ENCODE measurements around the gene ANKRD1.

Gene ANKRD1

DNA sequence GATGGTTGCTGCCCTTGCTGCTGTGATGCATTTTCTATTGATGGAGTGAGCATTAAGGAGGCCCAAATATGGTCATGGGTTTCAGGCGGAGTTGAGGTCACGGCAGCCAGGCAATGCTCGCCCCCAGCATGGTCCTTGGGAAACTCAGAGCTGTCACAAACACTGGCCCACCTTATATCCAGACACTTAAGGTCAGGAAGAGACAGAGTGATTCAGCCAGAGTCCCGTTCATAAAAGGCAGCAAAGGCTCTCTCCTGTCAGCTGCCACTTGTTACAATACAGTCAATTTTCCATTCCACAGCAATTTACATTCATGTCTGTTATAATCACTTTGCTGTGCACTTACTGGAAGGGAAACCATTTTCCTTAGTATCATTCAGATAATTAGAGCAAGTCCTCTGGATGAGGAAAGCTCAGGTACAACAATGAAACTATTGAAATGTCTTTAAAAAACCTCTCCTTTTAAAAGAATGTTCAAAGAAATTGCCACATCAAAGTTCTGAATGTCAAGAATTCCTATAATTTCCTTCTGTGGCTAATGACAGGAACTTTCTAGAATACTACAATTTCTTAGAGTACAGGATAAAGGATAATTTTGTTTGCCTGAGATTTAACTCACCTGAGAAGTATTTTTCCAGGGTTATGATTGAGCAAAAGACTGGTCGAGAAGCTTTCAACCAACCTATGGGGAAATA, 14.8 kb upstream of the ANKRD1 start:
- DNase-seq, result no peak

DNA sequence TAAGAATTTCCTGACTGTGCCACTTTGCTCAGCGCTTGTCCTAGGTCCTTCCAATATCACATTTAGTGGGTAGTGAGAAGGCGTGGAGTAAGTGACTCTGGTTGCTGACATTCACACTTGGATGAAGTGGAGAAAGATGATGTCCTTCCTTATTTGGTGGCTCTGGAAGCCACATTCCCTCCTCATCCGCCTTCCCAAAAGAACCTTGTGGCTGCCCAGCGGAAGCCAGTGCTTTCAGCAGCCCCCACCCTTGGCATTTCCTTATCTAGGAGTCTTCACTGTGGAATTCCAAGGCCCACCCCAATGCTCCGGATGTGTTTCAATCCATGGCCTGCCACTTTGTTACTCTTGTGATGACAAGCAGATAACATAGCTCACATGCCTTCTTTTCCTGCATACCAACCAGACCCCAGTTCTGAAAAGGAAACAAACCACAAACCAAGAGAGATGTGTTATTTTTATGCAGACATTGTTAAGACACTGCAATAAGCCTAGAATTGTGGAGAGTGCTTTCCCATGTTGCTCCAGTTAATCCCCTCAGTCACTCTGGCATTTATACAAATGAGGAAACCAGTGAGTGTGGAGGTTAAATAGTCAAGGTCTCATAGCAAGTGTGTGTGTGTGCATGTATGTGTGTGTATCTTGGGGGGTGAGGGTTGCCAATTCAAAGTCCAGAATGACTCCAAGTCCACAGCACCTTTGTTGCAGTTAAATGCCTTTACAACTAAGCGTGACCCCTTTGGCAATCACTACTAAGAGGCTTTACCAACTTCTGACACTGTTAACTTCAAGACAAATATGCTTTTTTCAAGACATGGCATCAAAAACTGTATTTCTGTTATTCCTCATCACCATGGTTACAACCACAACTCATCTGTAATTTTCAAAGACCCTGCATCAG, 10.3 kb upstream of the ANKRD1 start:
- no peak for DNase-seq

- no peak for DNase-seq
Observed at GRCh38 chr10:90930070-90930837, 9.4 kb upstream of the ANKRD1 start.

DNA sequence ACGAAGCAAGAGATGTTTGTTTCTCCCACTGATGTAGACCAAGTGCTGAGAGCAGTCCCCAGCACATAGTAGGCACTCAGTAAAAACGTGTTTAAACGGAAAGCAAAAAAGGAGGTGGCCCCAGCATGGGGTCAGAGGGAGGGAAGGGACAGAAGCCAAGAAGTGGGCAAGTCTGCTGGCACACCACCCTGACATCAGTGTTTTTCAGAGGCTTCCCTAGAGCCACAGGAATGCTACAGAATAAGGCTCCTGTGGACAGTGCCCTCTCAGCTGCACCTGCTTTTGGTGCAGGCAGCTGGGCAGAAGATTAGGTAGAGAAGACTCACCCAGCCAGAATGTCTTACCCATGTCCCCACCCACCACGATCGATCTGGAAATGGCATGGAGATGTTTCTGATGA, 8.3 kb upstream of the ANKRD1 start:
- no peak for DNase-seq

- no peak for DNase-seq
Observed at GRCh38 chr10:90927293-90927692, 6.4 kb upstream of the ANKRD1 start.

GRCh38 chr10:90925079-90926029, 4.5 kb upstream of the ANKRD1 start:
- DNase-seq, result no peak

- DNase-seq, result no peak
Observed at GRCh38 chr10:90924552-90924951, 3.7 kb upstream of the ANKRD1 start.

DNA sequence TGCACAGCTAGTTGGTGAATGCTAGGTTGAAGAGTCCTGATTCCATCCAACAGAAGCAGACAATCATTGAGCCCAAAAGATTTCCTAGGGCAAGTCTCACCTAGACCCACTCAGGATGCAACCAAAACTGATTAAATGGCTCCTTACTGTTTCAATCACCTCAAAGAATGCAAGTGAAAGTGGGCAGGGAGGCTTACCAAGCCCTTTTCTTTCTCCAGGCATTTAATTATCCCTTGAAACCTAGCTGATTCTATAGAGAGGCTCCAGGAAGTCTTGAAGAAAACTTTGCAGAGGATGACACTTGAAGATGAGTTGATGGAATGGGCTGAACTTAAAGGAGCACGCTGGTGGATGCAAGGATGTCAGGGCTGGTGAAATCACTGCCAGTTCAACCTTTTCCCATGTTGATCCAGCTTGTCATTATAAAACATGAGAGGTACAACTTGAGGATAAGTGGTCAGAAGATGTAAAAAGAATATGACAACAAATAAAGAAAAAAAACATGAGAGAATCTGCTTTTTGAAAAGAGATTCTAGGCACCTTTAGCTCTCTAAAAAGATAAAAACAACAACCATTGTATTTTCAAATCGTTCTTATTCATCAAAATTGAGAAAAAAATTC, 2.3 kb upstream of the ANKRD1 start:
- DNase-seq, result no peak

- DNase-seq, result no peak
Observed at GRCh38 chr10:90921906-90922305, 1.0 kb upstream of the ANKRD1 start.

GRCh38 chr10:90919683-90920574, 958 bp downstream of the ANKRD1 start:
- no peak for DNase-seq

- DNase-seq, result no peak
Observed at GRCh38 chr10:90917968-90918318, 2.9 kb downstream of the ANKRD1 start.

DNA sequence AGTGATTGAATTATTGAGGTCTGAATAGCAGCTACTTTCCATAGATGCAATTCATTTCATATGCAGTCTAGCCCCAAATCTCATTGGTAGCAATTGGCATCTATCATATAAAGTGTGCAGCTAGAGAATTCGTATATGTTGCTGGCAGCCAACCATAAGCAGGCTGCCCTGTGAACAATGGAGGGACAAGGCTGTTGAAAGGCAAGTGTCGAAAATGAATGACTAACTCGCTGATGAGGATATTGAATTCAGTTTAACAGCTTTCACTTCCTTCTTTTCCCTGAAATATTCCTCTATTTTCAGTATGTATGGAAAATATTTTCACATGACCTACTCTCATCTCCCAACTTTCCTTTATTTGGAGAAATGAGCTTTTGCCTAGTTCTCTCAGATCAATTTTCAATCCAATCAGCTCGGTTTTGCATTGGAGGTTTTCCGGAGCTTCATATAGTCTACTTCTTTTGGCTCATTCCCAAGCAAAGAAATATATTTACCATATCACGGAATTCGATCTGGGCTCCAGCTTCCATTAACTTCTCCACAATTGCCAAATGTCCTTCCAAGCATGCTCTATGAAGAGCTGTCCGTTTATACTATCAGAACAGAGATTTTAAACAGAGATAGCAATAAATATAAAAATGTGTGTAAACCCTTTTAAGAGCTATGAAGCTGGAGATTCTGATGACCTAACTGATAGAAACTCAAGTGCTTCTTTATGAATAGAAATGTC, 3.5 kb downstream of the ANKRD1 start:
- DNase-seq, result no peak

- no peak for DNase-seq
Observed at GRCh38 chr10:90916392-90917237, 4.3 kb downstream of the ANKRD1 start.

DNA sequence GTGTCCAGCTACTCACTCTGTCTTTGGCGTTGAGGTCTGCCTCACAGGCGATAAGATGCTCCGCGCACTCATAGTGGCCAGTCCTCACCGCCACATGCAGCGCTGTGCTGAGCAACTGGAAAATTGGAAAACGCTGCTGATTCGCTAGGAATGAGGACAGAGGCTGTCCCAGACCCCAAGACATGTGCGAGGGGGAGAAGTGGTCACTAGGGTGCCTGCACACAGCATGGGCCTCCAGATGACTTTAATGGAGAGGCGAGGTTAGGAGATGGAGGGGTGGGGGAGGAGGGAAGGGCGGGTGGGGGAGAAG, 5.2 kb downstream of the ANKRD1 start:
- no peak for DNase-seq

DNA sequence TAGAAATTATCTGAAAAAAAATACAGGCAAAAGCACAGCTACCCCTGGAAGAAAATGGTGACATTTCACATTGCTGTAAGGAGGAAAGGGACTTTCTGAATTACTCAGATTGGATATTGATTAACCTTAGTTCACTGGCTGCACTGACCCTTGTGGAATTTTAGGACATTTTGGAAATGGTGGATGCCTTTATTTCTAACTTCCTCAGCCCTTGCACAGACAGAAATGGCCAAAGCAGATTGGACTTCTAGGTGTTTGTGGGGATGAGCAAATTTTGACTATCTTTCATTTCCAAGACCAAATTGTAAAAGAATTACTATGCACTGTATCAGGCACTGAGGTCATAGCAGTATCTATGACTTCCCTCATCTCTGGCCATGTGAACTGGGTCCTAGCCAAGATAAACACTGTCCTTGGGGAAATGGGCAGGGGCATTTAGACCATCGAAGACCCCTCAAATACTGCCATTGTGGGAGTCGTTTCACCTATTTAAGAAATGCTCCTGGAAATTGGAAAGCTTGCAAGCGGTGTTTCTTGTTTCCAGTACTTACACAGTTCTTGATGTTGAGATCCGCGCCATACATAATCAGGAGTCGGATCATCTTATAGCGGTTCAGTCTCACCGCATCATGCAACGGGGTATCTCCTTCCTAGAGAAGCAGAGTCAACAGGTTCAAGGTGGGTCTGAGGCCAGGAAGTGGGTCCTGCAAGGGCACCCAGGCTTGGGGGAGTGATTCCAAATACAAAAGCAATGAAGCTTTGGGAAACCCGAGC, 5.7 kb downstream of the ANKRD1 start:
- DNase-seq, result no peak

DNA sequence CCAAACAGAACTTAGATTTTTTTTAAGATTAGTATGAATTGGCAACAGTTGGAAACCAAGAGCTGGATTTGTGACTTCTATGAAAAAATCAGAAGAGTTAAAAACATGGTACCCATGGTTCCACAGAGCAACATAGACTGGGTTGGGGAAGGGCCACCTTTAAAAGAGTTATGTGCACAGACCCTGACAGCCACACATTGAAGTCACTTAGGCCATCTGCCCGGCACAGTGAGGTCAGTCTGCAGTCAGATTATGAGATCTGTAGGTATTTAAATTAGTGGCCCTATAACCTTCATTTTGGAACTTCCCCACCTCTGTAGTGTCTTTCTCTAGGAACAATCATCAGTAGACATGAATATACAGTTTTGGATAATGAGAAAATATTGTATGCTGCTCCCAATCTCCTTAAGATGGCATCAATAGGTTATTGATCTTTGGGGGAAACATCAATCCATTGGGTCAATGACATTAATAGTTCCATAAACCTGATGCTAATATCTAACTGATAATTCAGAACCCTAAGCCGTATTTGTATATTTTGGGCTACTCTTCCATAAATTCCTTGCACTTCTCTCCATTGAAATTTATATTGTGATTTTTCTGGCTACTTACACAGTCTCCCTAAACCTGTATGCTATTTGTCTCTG, 7.0 kb downstream of the ANKRD1 start:
- DNase-seq, result no peak

- DNase-seq, result no peak
Observed at GRCh38 chr10:90912854-90913479, 7.9 kb downstream of the ANKRD1 start.

- no peak for DNase-seq
Observed at GRCh38 chr10:90912174-90912573, 8.7 kb downstream of the ANKRD1 start.

Measured in NCI-H510A (cell line).